WERI-Rb-1 (cell line): ENCODE measurements around the gene GRID2IP.

Experiments used
- DNase-seq: peaks from one replicate; pipeline ENCODE4 v3.0.0-alpha.2; 2020
- H3K27ac ChIP-seq: fragments of 250-450 bp; sonication (Bioruptor Pico); 2 replicates; pipeline ENCODE4 v1.5.1; 2020; ENCODE audit warnings: mild to moderate bottlenecking, moderate library complexity
- H3K27me3 ChIP-seq: fragments of 250-450 bp; sonication (Bioruptor Pico); 2 replicates; pipeline ENCODE4 v1.5.1; 2021; ENCODE audit warnings: mild to moderate bottlenecking, low read depth, moderate library complexity; ENCODE audit not compliant: insufficient read depth, severe bottlenecking
- H3K36me3 ChIP-seq: fragments of 250-450 bp; sonication (Bioruptor Pico); 2 replicates; pipeline ENCODE4 v1.5.1; 2020; ENCODE audit warnings: mild to moderate bottlenecking, moderate library complexity
- H3K4me3 ChIP-seq: 2 replicates; pipeline ENCODE4 v1.5.1; 2011; ENCODE audit warnings: low read depth, mild to moderate bottlenecking, control low read depth, low read length
- H3K9me3 ChIP-seq: fragments of 250-450 bp; sonication (Bioruptor Pico); 2 replicates; pipeline ENCODE4 v1.5.1; 2021; ENCODE audit warnings: mild to moderate bottlenecking, moderate library complexity; ENCODE audit not compliant: severe bottlenecking
- CTCF ChIP-seq: IDR thresholded peaks from 2 replicates; pipeline ENCODE4 v1.5.1; 2011; ENCODE audit warnings: low read depth, mild to moderate bottlenecking, control low read depth, inconsistent platforms, low read length

GRID2IP gene

GRCh38 chr7:6542368-6542767 is 8.9 kb downstream of the GRID2IP start:
- H3K27me3 ChIP-seq: no peaks in the 10 kb centered on the region
- DNase-seq: no peak

DNA sequence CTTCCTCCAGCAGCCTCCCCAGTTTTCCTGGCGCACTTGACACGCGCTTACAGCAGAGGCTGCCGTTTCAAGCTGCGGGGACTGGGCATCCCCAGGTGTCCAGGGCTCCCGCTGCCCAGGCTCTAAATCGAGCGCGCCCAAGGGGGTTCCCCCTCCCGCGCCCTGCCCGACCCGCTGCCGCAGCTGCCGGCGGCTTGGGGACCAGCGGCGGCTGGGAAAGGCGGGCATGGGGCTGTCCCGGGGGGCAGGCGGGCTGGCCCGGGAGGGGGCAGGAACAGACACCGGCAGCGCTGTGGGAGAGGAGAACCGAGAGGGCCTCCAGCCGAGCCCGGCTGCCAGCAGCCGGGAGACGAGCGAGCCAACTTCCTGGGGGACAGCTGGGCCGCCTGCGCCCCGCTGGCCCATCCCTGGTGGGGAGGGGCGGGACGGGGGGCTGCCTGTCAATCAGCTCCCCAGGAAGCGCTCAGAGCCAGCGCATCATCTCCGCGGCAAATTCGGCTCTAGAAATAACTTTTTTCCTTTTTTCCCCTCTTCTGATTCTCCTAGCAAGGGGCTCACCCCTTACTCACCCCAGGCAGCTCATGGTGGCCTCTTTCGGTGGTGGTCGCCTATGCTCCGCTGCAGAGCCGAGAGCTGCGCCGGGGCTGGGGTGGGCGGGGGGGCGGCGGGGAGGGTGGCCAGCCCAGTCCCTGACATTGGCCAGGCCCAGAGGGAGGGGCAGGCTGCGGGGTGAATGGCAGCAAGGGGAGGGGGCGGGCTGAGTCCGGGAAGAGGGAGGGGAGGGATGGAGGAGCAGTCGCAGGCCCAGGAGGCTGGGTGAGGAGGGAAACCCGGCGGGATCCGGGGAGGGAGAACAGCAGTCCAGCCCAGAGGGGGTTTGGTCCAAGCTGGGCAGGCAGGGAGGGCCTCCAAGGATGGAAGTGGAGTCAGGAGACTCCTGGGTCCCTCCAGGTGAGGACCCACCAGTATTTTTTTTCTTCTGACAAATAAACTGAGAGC is 14.7 kb downstream of the GRID2IP start:
- no peak for TF ChIP-seq CTCF
- Histone ChIP-seq H3K4me3 (peak overlapping the region; percentile 61), H3K36me3 (no peaks in the 10 kb centered on the region), H3K9me3 (no peaks in the 10 kb centered on the region), H3K27me3 (no peaks in the 10 kb centered on the region), H3K27ac (no peak overlapping the region; the same call in 1 of the 2 replicates)
- DNase-seq: peak; percentile 93

More at GRCh38 chr7:6542368-6542767, 8.9 kb downstream of the GRID2IP start:
- Histone ChIP-seq H3K4me3 (no peak overlapping the region), H3K27ac (no peak overlapping the region), H3K36me3 (no peaks in the 10 kb centered on the region), H3K9me3 (no peaks in the 10 kb centered on the region)
- no peak for TF ChIP-seq CTCF

- H3K4me3 ChIP-seq: no peak overlapping the region
- H3K27me3 ChIP-seq: no peaks in the 10 kb centered on the region
- no peak for DNase-seq
Observed at GRCh38 chr7:6533893-6534495, 17.3 kb downstream of the GRID2IP start.

GRCh38 chr7:6532516-6532915 is 18.7 kb downstream of the GRID2IP start:
- no peak overlapping the region for H3K27ac ChIP-seq
- no peak for TF ChIP-seq CTCF
- H3K9me3 ChIP-seq: no peaks in the 10 kb centered on the region
- DNase-seq: no peak
- H3K36me3 ChIP-seq: no peaks in the 10 kb centered on the region
- H3K27me3 ChIP-seq: no peaks in the 10 kb centered on the region
- no peak overlapping the region for H3K4me3 ChIP-seq

More at GRCh38 chr7:6533893-6534495, 17.3 kb downstream of the GRID2IP start:
- Histone ChIP-seq H3K27ac (no peak overlapping the region), H3K36me3 (no peaks in the 10 kb centered on the region), H3K9me3 (no peaks in the 10 kb centered on the region)
- no peak for TF ChIP-seq CTCF

GRCh38 chr7:6531492-6532279 is 19.6 kb downstream of the GRID2IP start:
- peaks cover 3% of the 10 kb centered on the region for H3K27me3 ChIP-seq
- peak overlapping the region; percentile 76 for H3K4me3 ChIP-seq
- H3K36me3 ChIP-seq: no peaks in the 10 kb centered on the region
- H3K9me3 ChIP-seq: no peaks in the 10 kb centered on the region
- DNase-seq: no peak
- no peak for TF ChIP-seq CTCF
- no peak overlapping the region for H3K27ac ChIP-seq
